Measurements from ENCODE around the gene TRPV3. TPM values are rescaled to one million over a fixed set of nuclear protein-coding genes. Genes with fewer than 3 reads are reported as not detected.

TRPV3 gene
- total and polyA plus RNA-seq, 2 of the 8 experiments (the other 6 are each of a cell fraction or from before 2014, with no cell fraction given) = 0.56 to 1.0 TPM

- Histone ChIP-seq H3K14ac (ENCODE audit: insufficient read length) (no peak overlapping the region), H2BK5ac (ENCODE audit: low read depth, low read length) (no peak overlapping the region), H3K23ac (ENCODE audit: insufficient read length) (no peak overlapping the region), H2BK15ac (ENCODE audit: low read length) (no peak overlapping the region), H3K4me2 (ENCODE audit: insufficient read depth in 1 of 2, low read depth in 2 of 2, low read length in 2 of 2) (no peak overlapping the region), H3K4me1 (replicated peaks in 1 of 4; ENCODE audit: control insufficient read depth in 3 of 4, insufficient read depth in 4 of 4, low read length in 3 of 4) (no peaks in the 10 kb centered on the region), H2BK12ac (ENCODE audit: low read depth, low read length) (no peak overlapping the region), H3K27ac (ENCODE audit: low read depth, low read length) (no peak overlapping the region), H2AFZ (ENCODE audit: low read length) (no peak overlapping the region), H3K4me3 (ENCODE audit: extremely low read depth in 1 of 4, insufficient read depth in 2 of 4, low read depth in 3 of 4, low read length in 4 of 4) (no peak overlapping the region), H2BK120ac (replicated peaks; ENCODE audit: low read depth, low read length) (no peak overlapping the region), H2BK20ac (ENCODE audit: low read length) (no peak overlapping the region), H3K36me3 (ENCODE audit: control insufficient read depth in 2 of 4, insufficient read depth in 4 of 4, low read length in 3 of 4) (peaks cover 0 to 4% (median 1%) of the 10 kb centered on the region in 4 experiments; a peak in 2 of 8 replicates), H2AK5ac (ENCODE audit: low read depth, low read length) (no peak overlapping the region), H3K79me2 (ENCODE audit: control insufficient read depth in 1 of 2, insufficient read depth in 2 of 2, low read length in 2 of 2) (no peaks in the 10 kb centered on the region), H3K56ac (replicated peaks; ENCODE audit: insufficient read length, low read depth, low read length) (no peak overlapping the region), H3K9ac (replicated peaks in 1 of 4; ENCODE audit: extremely low read depth in 1 of 4, low read depth in 3 of 4, low read length in 3 of 4) (no peak overlapping the region), H4K5ac (ENCODE audit: insufficient read length, low read depth, low read length) (no peak overlapping the region), H4K8ac (ENCODE audit: extremely low read depth, insufficient read depth, low read length) (no peak overlapping the region), H3K79me1 (ENCODE audit: low read depth, low read length) (no peaks in the 10 kb centered on the region), H3K27me3 (replicated peaks in 1 of 4; ENCODE audit: control insufficient read depth in 3 of 4, extremely low read depth in 1 of 4, insufficient read depth in 3 of 4, low read length in 3 of 4) (no peaks in the 10 kb centered on the region), H3K9me3 (ENCODE audit: insufficient read depth in 2 of 2, low read depth in 1 of 2, low read length in 1 of 2) (no peaks in the 10 kb centered on the region), H3K4ac (replicated peaks; ENCODE audit: insufficient read length, low read depth, low read length) (no peak overlapping the region), H3K23me2 (ENCODE audit: low read depth, low read length) (no peaks in the 10 kb centered on the region), H3K18ac (ENCODE audit: extremely low read depth, low read length) (no peak overlapping the region), H4K91ac (replicated peaks; ENCODE audit: insufficient read length, low read length) (no peak overlapping the region), H4K20me1 (replicated peaks in 1 of 2; ENCODE audit: control insufficient read depth in 1 of 2, insufficient read depth in 2 of 2, low read length in 2 of 2) (no peaks in the 10 kb centered on the region)
- CTCF ChIA-PET (ENCODE audit: partially characterized antibody) = interaction anchor here (0.6 kb wide), 1 partner anchor 108 kb away, joined by 3 read pairs; no protein-coding TSS in a partner anchor
- 89% methylated on average over 35 of the region's 36 CpGs; no CpG with 5 or more reads in 1 of the 2 experiments for WGBS, 2 experiments (ENCODE audit: extremely low coverage in 1 of 2, insufficient coverage in 1 of 2, insufficient read length in 1 of 2, insufficient replicate concordance in 2 of 2, low coverage in 1 of 2, low lambda C conversion rate in 2 of 2, missing lambda C conversion rate in 1 of 2)
- POLR2A ChIA-PET (ENCODE audit: partially characterized antibody) = no interaction called here
- FAIRE-seq = no peak
- no peak for DNase-seq (ENCODE audit: low read depth in 1 of 2, low spot score in 2 of 2)
- TF ChIP-seq RAD21 (IDR thresholded peaks at IDR 0.05 in 1 of 2, conservative IDR thresholded peaks at IDR 0.05 in 1 of 2; ENCODE audit: low read depth in 2 of 2, low read length in 2 of 2) = no peak
- TF ChIP-seq RXRA (IDR thresholded peaks at IDR 0.05; ENCODE audit: insufficient read depth, low read depth, low read length) = no peak
- no peak for TF ChIP-seq ATF2 (IDR thresholded peaks at IDR 0.05; ENCODE audit: low read length)
- no peak for TF ChIP-seq KDM4A (IDR thresholded peaks at IDR 0.05; ENCODE audit: low read depth, low read length, severe bottlenecking)
These were observed 13.7 kb upstream of the TRPV3 start for GRCh38 chr17:3571043-3571900.

All from H1 (cell line).